ENCODE measurements around the gene TLCD5.

- no peak for TF ChIP-seq CTCF (IDR thresholded peaks at IDR 0.05)
- TF ChIP-seq POLR2A (IDR thresholded peaks at IDR 0.05): no peak
Observed at GRCh38 chr11:120283124-120283523, 42.0 kb upstream of the TLCD5 start.

Data from right lobe of liver (tissue), 4 donors.